Skeletal muscle satellite cell (primary cell): Measurements from ENCODE around the gene HMCN1.
"Not testable (repeated sequence)": the region's sequence is repeated elsewhere in the genome, so short reads cannot be mapped to it uniquely, and the experiment has no call there.

Source experiments
- H3K27me3 ChIP-seq: 2 replicates; pipeline ENCODE4 v1.7.0; 2013; ENCODE audit warnings: low read length; ENCODE audit not compliant: control insufficient read depth, insufficient read depth
- H3K36me3 ChIP-seq: 2 replicates; pipeline ENCODE4 v1.7.0; 2013; ENCODE audit warnings: mild to moderate bottlenecking, control low read depth, low read length; ENCODE audit not compliant: insufficient read depth
- H3K4me1 ChIP-seq: 2 replicates; pipeline ENCODE4 v1.7.0; 2013; ENCODE audit warnings: low read length; ENCODE audit not compliant: control insufficient read depth, insufficient read depth
- H3K4me2 ChIP-seq: 2 replicates; pipeline ENCODE4 v1.7.0; 2013; ENCODE audit warnings: mild to moderate bottlenecking, low read length
- H3K4me3 ChIP-seq: 2 replicates; pipeline ENCODE4 v1.7.0; 2013; ENCODE audit warnings: low read length
- H3K9ac ChIP-seq: 2 replicates; pipeline ENCODE4 v1.7.0; 2013; ENCODE audit warnings: mild to moderate bottlenecking, low read depth, low read length, moderate library complexity
- H3K9me3 ChIP-seq: replicated peaks from 2 replicates; pipeline ENCODE4 v1.7.0; 2013; ENCODE audit warnings: mild to moderate bottlenecking, control low read depth, low read length

HMCN1 gene

GRCh38 chr1:185787238-185787637 is 53.0 kb downstream of the HMCN1 start:
- no peaks in the 10 kb centered on the region for H3K27me3 ChIP-seq
- H3K9ac ChIP-seq: no peak overlapping the region

GRCh38 chr1:185788386-185788785 is 54.2 kb downstream of the HMCN1 start:
- Histone ChIP-seq H3K4me3 (no peak overlapping the region), H3K9ac (no peak overlapping the region), H3K4me1 (peaks cover 7% of the 10 kb centered on the region), H3K4me2 (no peak overlapping the region), H3K36me3 (no peaks in the 10 kb centered on the region), H3K27me3 (no peaks in the 10 kb centered on the region), H3K9me3 (no peaks in the 10 kb centered on the region)

More at GRCh38 chr1:185787238-185787637, 53.0 kb downstream of the HMCN1 start:
- Histone ChIP-seq H3K4me1 (peaks cover 7% of the 10 kb centered on the region), H3K36me3 (no peaks in the 10 kb centered on the region), H3K4me3 (no peak overlapping the region), H3K4me2 (no peak overlapping the region), H3K9me3 (no peaks in the 10 kb centered on the region)

GRCh38 chr1:185789501-185790193 is 55.5 kb downstream of the HMCN1 start:
- Histone ChIP-seq H3K9me3 (no peaks in the 10 kb centered on the region), H3K27me3 (no peaks in the 10 kb centered on the region), H3K4me1 (peaks cover 8% of the 10 kb centered on the region), H3K4me3 (no peak overlapping the region), H3K9ac (no peak overlapping the region), H3K36me3 (no peaks in the 10 kb centered on the region), H3K4me2 (no peak overlapping the region)

- H3K4me3 ChIP-seq: no peak overlapping the region
- no peak overlapping the region for H3K9ac ChIP-seq
- no peaks in the 10 kb centered on the region for H3K27me3 ChIP-seq
Measured at GRCh38 chr1:185790194-185790735, 56.1 kb downstream of the HMCN1 start.

DNA sequence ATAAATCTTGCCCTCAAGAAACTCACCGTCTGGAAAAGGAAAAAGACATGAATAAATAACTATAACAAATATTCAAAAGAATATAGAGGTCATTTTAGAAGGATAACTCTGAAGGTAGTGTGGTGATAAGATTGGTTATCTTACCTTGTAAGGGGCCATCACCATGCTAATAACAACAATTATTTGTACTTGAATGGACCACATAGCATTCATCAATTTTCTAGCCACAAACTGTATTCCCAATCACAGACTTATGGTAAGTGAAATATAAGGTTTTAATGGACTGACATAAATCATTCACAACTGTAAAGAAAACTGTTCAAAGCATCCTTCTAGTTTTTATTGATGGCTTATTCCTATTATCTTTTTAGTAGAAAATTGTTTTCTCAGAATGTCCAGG is 57.8 kb downstream of the HMCN1 start:
- Histone ChIP-seq H3K9ac (no peak overlapping the region), H3K4me3 (no peak overlapping the region), H3K36me3 (no peaks in the 10 kb centered on the region), H3K9me3 (no peaks in the 10 kb centered on the region), H3K4me2 (no peak overlapping the region), H3K4me1 (peaks cover 18% of the 10 kb centered on the region), H3K27me3 (no peaks in the 10 kb centered on the region)

More at GRCh38 chr1:185790194-185790735, 56.1 kb downstream of the HMCN1 start:
- Histone ChIP-seq H3K4me1 (peaks cover 11% of the 10 kb centered on the region), H3K4me2 (no peak overlapping the region), H3K9me3 (no peaks in the 10 kb centered on the region), H3K36me3 (no peaks in the 10 kb centered on the region)

DNA sequence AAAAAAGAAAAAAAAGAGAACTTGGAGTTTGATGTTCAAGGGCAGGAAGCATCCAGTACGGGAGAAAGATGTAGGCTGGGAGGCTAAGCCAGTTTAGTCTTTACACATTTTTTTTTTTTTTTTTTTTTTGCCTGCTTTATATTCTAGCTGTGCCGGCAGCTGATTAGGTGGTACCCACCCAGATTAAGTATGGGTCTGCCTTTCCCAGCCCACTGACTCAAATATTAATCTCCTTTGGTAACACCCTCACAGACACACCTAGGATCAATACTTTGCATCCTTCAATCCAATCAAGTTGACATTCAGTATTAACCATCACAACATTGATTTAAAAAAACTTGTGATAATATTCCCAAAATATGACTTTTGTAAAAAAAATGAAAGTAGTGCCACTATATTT is 60.3 kb downstream of the HMCN1 start:
- not testable (repeated sequence) for H3K27me3 ChIP-seq, H3K9me3 ChIP-seq, H3K9ac ChIP-seq, H3K4me3 ChIP-seq, H3K36me3 ChIP-seq, H3K4me2 ChIP-seq
- peaks cover 18% of the 10 kb centered on the region for H3K4me1 ChIP-seq

GRCh38 chr1:185795181-185795580 is 61.0 kb downstream of the HMCN1 start:
- H3K4me3 ChIP-seq: no peak overlapping the region
- H3K4me1 ChIP-seq: peaks cover 14% of the 10 kb centered on the region
- no peak overlapping the region for H3K4me2 ChIP-seq

GRCh38 chr1:185798505-185798904 is 64.3 kb downstream of the HMCN1 start:
- H3K4me2 ChIP-seq: no peak overlapping the region
- H3K27me3 ChIP-seq: no peaks in the 10 kb centered on the region
- no peaks in the 10 kb centered on the region for H3K9me3 ChIP-seq
- H3K36me3 ChIP-seq: no peaks in the 10 kb centered on the region
- H3K4me3 ChIP-seq: no peak overlapping the region
- peaks cover 11% of the 10 kb centered on the region for H3K4me1 ChIP-seq
- no peak overlapping the region for H3K9ac ChIP-seq

More at GRCh38 chr1:185795181-185795580, 61.0 kb downstream of the HMCN1 start:
- H3K27me3 ChIP-seq: no peaks in the 10 kb centered on the region
- H3K36me3 ChIP-seq: no peaks in the 10 kb centered on the region
- no peak overlapping the region for H3K9ac ChIP-seq
- no peaks in the 10 kb centered on the region for H3K9me3 ChIP-seq

DNA sequence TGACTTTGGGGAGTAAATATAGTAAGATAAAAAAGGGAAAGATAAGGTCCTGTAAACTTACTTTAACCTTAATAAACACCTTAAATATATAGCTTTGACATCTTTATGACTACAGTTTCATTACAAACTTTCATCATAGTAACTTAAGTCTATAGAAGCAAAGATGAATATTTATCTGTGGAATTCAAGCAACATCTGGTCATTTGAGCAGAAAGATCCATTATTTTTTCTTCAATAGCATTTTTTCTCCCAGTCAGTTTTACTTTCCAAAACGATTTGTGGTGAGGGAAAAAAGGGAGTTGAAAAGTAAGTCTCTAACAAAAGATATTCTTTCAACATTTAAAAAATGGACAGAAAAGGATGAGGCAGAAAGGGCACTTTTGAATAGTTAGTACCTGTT is 69.0 kb downstream of the HMCN1 start:
- H3K9me3 ChIP-seq: no peaks in the 10 kb centered on the region
- H3K36me3 ChIP-seq: no peaks in the 10 kb centered on the region
- no peak overlapping the region for H3K4me2 ChIP-seq
- H3K4me3 ChIP-seq: no peak overlapping the region
- no peaks in the 10 kb centered on the region for H3K4me1 ChIP-seq
- no peak overlapping the region for H3K9ac ChIP-seq
- no peaks in the 10 kb centered on the region for H3K27me3 ChIP-seq

DNA sequence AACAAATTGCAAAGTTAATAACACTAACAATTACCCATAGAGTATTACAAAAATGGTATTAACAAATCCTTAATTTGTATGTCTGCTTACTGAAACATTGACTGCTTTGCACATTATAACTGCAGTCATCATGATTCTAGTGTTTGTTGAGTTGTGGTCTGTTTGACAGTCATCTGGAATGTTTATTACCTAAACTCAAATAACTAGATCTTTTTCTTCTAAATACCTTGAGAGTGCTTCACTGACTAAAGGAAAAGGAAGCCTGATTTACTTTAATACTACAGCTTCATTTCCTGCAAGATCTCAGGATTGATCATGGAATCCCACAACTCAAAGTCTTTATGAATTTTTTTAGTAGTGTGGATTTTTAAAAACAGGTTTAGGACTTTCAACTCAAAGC is 70.0 kb downstream of the HMCN1 start:
- H3K27me3 ChIP-seq: no peaks in the 10 kb centered on the region
- no peak overlapping the region for H3K4me3 ChIP-seq
- no peak overlapping the region for H3K9ac ChIP-seq
- H3K4me1 ChIP-seq: no peaks in the 10 kb centered on the region
- H3K9me3 ChIP-seq: no peaks in the 10 kb centered on the region
- H3K4me2 ChIP-seq: no peak overlapping the region
- H3K36me3 ChIP-seq: no peaks in the 10 kb centered on the region

DNA sequence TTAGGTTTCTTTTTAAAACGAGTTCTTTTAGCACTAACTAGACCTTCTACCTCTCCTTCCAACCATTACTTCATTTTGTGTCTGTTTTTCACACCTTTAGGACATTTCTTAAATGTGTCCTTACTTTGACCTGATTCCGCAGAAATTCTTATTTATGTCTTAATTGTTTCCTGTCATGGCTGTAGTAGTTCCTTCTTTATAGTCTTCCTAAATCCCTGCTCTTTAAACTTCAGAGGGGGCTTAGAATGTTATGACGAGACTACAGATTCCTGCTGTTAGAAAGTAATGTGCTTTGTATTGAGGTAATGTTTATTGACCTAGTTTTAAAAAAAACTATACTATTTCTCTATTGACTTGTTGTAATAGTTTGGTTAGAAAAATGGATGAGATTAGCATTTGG is 70.4 kb downstream of the HMCN1 start:
- no peaks in the 10 kb centered on the region for H3K9me3 ChIP-seq
- no peak overlapping the region for H3K4me2 ChIP-seq
- no peak overlapping the region for H3K9ac ChIP-seq
- H3K36me3 ChIP-seq: no peaks in the 10 kb centered on the region
- no peaks in the 10 kb centered on the region for H3K27me3 ChIP-seq
- no peak overlapping the region for H3K4me3 ChIP-seq
- H3K4me1 ChIP-seq: no peaks in the 10 kb centered on the region

DNA sequence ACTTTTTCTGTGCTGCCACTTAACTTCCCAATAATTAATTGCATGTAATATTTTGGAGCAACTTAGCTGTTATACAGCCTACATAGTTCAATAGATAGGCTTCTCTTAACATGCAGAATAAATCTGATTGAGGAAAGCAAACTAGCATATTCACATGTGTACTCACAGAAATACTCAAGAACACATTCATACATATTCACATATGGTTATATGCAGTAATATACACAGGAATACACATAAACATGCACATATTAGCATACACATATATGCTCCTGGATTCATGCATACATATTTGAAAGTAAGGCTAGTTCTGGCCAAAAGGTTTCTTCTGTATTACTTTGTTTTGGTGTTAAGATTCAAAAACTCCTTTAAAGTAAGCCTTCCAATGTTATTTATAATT is 73.1 kb downstream of the HMCN1 start:
- Histone ChIP-seq H3K9ac (no peak overlapping the region), H3K4me1 (no peaks in the 10 kb centered on the region), H3K4me2 (no peak overlapping the region), H3K9me3 (no peaks in the 10 kb centered on the region), H3K4me3 (no peak overlapping the region), H3K27me3 (no peaks in the 10 kb centered on the region), H3K36me3 (no peaks in the 10 kb centered on the region)
